HG03039 (cell line): ENCODE data around the gene TP73.

Source experiments
- ATAC-seq: cut with Tn5 transposase; IDR thresholded peaks from one replicate; pipeline ENCODE4 v1.9.1; 2021; ENCODE audit warnings: mild to moderate bottlenecking, moderate library complexity; ENCODE audit not compliant: unreplicated experiment

Gene TP73

GRCh38 chr1:3776231-3776961 lies 124.1 kb downstream of the TP73 start:
- ATAC-seq, result no peak

- no peak for ATAC-seq
These were observed 124.8 kb downstream of the TP73 start for GRCh38 chr1:3777078-3777547.

- no peak for ATAC-seq
These were observed 125.6 kb downstream of the TP73 start for GRCh38 chr1:3777647-3778589.

- no peak for ATAC-seq
These were observed 126.4 kb downstream of the TP73 start for GRCh38 chr1:3778590-3779264.

GRCh38 chr1:3779265-3779911 lies 127.1 kb downstream of the TP73 start:
- ATAC-seq, result no peak

GRCh38 chr1:3779912-3780416 lies 127.6 kb downstream of the TP73 start:
- ATAC-seq, result no peak

GRCh38 chr1:3780901-3781300 lies 128.6 kb downstream of the TP73 start:
- ATAC-seq, result no peak

GRCh38 chr1:3783651-3784474 lies 131.5 kb downstream of the TP73 start:
- no peak for ATAC-seq

GRCh38 chr1:3785045-3785444 lies 132.7 kb downstream of the TP73 start:
- no peak for ATAC-seq

- ATAC-seq, result no peak
These were observed 133.3 kb downstream of the TP73 start for GRCh38 chr1:3785456-3786157.
